Measurements from ENCODE around the gene RMND5B. TPM values are rescaled to one million over a fixed set of nuclear protein-coding genes. Genes with fewer than 3 reads are reported as not detected.
A peak's percentile ranks its signal among the peaks of the same experiment; 100 is the strongest.
"Not testable (repeated sequence)": the region's sequence is repeated elsewhere in the genome, so short reads cannot be mapped to it uniquely, and the experiment has no call there.

Gene RMND5B
- total RNA-seq, 1 experiment from 2014 or later, result 14.8 TPM

GRCh38 chr5:178113841-178114324 lies 16.9 kb upstream of the RMND5B start:
- no peak for DNase-seq (ENCODE audit: low read depth)

- DNase-seq (ENCODE audit: low read depth), result no peak
Measured at GRCh38 chr5:178114325-178115135, 16.3 kb upstream of the RMND5B start.

GRCh38 chr5:178115136-178115813 lies 15.5 kb upstream of the RMND5B start:
- no peak for DNase-seq (ENCODE audit: low read depth)

- no peak for DNase-seq (ENCODE audit: low read depth)
Measured at GRCh38 chr5:178115814-178116142, 15.0 kb upstream of the RMND5B start.

GRCh38 chr5:178116143-178116885 lies 14.5 kb upstream of the RMND5B start:
- peak; percentile 24 for DNase-seq (ENCODE audit: low read depth)

GRCh38 chr5:178117923-178118701 lies 12.7 kb upstream of the RMND5B start:
- DNase-seq (ENCODE audit: low read depth), result no peak

GRCh38 chr5:178119915-178120606 lies 10.8 kb upstream of the RMND5B start:
- DNase-seq (ENCODE audit: low read depth), result no peak

- no peak for DNase-seq (ENCODE audit: low read depth)
Measured at GRCh38 chr5:178120607-178121357, 10.0 kb upstream of the RMND5B start.

- no peak for DNase-seq (ENCODE audit: low read depth)
Measured at GRCh38 chr5:178121391-178122276, 9.2 kb upstream of the RMND5B start.

- DNase-seq (ENCODE audit: low read depth), result no peak
Measured at GRCh38 chr5:178122346-178122745, 8.5 kb upstream of the RMND5B start.

- DNase-seq (ENCODE audit: low read depth), result no peak
Measured at GRCh38 chr5:178123094-178123965, 7.5 kb upstream of the RMND5B start.

GRCh38 chr5:178123966-178124925 lies 6.6 kb upstream of the RMND5B start:
- no peak for DNase-seq (ENCODE audit: low read depth)

- DNase-seq (ENCODE audit: low read depth), result no peak
Measured at GRCh38 chr5:178125253-178125906, 5.4 kb upstream of the RMND5B start.

GRCh38 chr5:178126556-178126955 lies 4.3 kb upstream of the RMND5B start:
- DNase-seq (ENCODE audit: low read depth), result no peak

GRCh38 chr5:178127300-178128009 lies 3.4 kb upstream of the RMND5B start:
- not testable (repeated sequence) for DNase-seq (ENCODE audit: low read depth)

- DNase-seq (ENCODE audit: low read depth), result no peak
Measured at GRCh38 chr5:178129296-178129695, 1.5 kb upstream of the RMND5B start.

Measured in RPMI7951 (cell line).